Glutamatergic neuron (in vitro differentiated cells): ENCODE results near the gene SNX30. TPM values are rescaled to one million over a fixed set of nuclear protein-coding genes. Genes with fewer than 3 reads are reported as not detected.
A peak's percentile ranks its signal among the peaks of the same experiment; 100 is the strongest.
"Not testable (repeated sequence)": the region's sequence is repeated elsewhere in the genome, so short reads cannot be mapped to it uniquely, and the experiment has no call there.

Experiments used
- DNase-seq: peaks from one replicate; pipeline ENCODE4 v3.0.0; 2022
- H3K27ac Mint-ChIP-seq: one replicate; pipeline ENCODE4 v1.8.0; 2020; ENCODE audit warnings: mild to moderate bottlenecking, mixed read lengths, inconsistent platforms; ENCODE audit not compliant: unreplicated experiment
- H3K27me3 Mint-ChIP-seq: one replicate; pipeline ENCODE4 v1.8.0; 2020; ENCODE audit warnings: mild to moderate bottlenecking, moderate library complexity, mixed read lengths, inconsistent platforms; ENCODE audit not compliant: unreplicated experiment
- H3K36me3 Mint-ChIP-seq: one replicate; pipeline ENCODE4 v1.8.0; 2020; ENCODE audit warnings: mild to moderate bottlenecking, mixed read lengths, inconsistent platforms; ENCODE audit not compliant: unreplicated experiment
- H3K4me1 Mint-ChIP-seq: one replicate; pipeline ENCODE4 v1.8.0; 2020; ENCODE audit warnings: mild to moderate bottlenecking, low read depth, mixed read lengths, inconsistent platforms; ENCODE audit not compliant: unreplicated experiment
- H3K4me3 Mint-ChIP-seq: one replicate; pipeline ENCODE4 v1.8.0; 2020; ENCODE audit warnings: mild to moderate bottlenecking, mixed read lengths, inconsistent platforms; ENCODE audit not compliant: unreplicated experiment
- H3K9me3 Mint-ChIP-seq: one replicate; pipeline ENCODE4 v1.8.0; 2020; ENCODE audit warnings: mild to moderate bottlenecking, moderate library complexity, mixed read lengths, inconsistent platforms; ENCODE audit not compliant: unreplicated experiment
- CTCF ChIP-seq: fragments of 200-600 bp; sonication (generic); IDR thresholded peaks from one replicate; pipeline ENCODE4 v1.5.0; 2021; ENCODE audit not compliant: partially characterized antibody, unreplicated experiment
- total RNA-seq: library from RNA; stranded (reverse); fragmentation: NEBNext Ultra II Directional; extraction: Animal tissue kit (Norgen Biotek cat#: 25700); gene quantifications from one replicate; pipeline ENCODE4 v1.2.1, GENCODE V29; 2021; ENCODE audit not compliant: unreplicated experiment

Gene SNX30
- total RNA-seq, 1 donor from 2014 or later = 41.7 TPM

- peaks cover 4% of the 10 kb centered on the region for H3K4me1 Mint-ChIP-seq
- peaks cover 4% of the 10 kb centered on the region for H3K27me3 Mint-ChIP-seq
- no peak for DNase-seq
- H3K36me3 Mint-ChIP-seq = no peaks in the 10 kb centered on the region
- H3K27ac Mint-ChIP-seq = no peak overlapping the region
- no peak overlapping the region for H3K4me3 Mint-ChIP-seq
- no peak for TF ChIP-seq CTCF
- peaks cover 6% of the 10 kb centered on the region for H3K9me3 Mint-ChIP-seq
Measured at GRCh38 chr9:112712678-112713077, 37.9 kb upstream of the SNX30 start.

GRCh38 chr9:112717661-112718331, 32.8 kb upstream of the SNX30 start, which contains the start of gene INIP:
Gene INIP (minus strand): TSS chr9:112718117. CDS start chr9:112716485, 1,632 bp downstream.
- Mint-ChIP-seq H3K27me3 (peaks cover 9% of the 10 kb centered on the region), H3K4me3 (peak within 1 kb of the TSS; percentile 99), H3K27ac (peak within 1 kb of the TSS; percentile 93), H3K36me3 (no peaks in the 10 kb centered on the region), H3K9me3 (peaks cover 9% of the 10 kb centered on the region), H3K4me1 (peaks cover 4% of the 10 kb centered on the region)
- DNase-seq = peak; percentile 97
- no peak for TF ChIP-seq CTCF

GRCh38 chr9:112719241-112719691, 31.3 kb upstream of the SNX30 start:
- TF ChIP-seq CTCF = no peak
- Mint-ChIP-seq H3K4me3 (peak overlapping the region; percentile 80), H3K36me3 (no peaks in the 10 kb centered on the region), H3K9me3 (peaks cover 9% of the 10 kb centered on the region), H3K4me1 (peaks cover 4% of the 10 kb centered on the region), H3K27ac (no peak overlapping the region), H3K27me3 (peaks cover 9% of the 10 kb centered on the region)
- no peak for DNase-seq

- peaks cover 4% of the 10 kb centered on the region for H3K4me1 Mint-ChIP-seq
- DNase-seq = no peak
- H3K27ac Mint-ChIP-seq = no peak overlapping the region
- H3K4me3 Mint-ChIP-seq = no peak overlapping the region
- peaks cover 9% of the 10 kb centered on the region for H3K27me3 Mint-ChIP-seq
- no peaks in the 10 kb centered on the region for H3K36me3 Mint-ChIP-seq
- TF ChIP-seq CTCF = no peak
- peaks cover 9% of the 10 kb centered on the region for H3K9me3 Mint-ChIP-seq
Measured at GRCh38 chr9:112719696-112720095, 30.9 kb upstream of the SNX30 start.

GRCh38 chr9:112720113-112720780, 30.3 kb upstream of the SNX30 start:
- H3K4me1 Mint-ChIP-seq = peaks cover 4% of the 10 kb centered on the region

GRCh38 chr9:112722749-112723148, 27.8 kb upstream of the SNX30 start:
- H3K4me3 Mint-ChIP-seq, H3K27me3 Mint-ChIP-seq, DNase-seq, H3K9me3 Mint-ChIP-seq, H3K36me3 Mint-ChIP-seq, H3K27ac Mint-ChIP-seq, H3K4me1 Mint-ChIP-seq: not testable (repeated sequence)

More at GRCh38 chr9:112720113-112720780, 30.3 kb upstream of the SNX30 start:
- Mint-ChIP-seq H3K27me3 (peaks cover 9% of the 10 kb centered on the region), H3K9me3 (peaks cover 9% of the 10 kb centered on the region), H3K27ac (no peak overlapping the region), H3K36me3 (no peaks in the 10 kb centered on the region), H3K4me3 (no peak overlapping the region)
- no peak for DNase-seq
- TF ChIP-seq CTCF = no peak
